AG04450 (cell line): Measurements from ENCODE around the gene LYRM1. TPM values are rescaled to one million over a fixed set of nuclear protein-coding genes. Genes with fewer than 3 reads are reported as not detected.

ENCODE experiments used
- CTCF ChIA-PET: fragments of 300-600, 350-600 bp; formaldehyde crosslinking; extraction: SDS; loops from one replicate; lab custom pipeline; 2022; ENCODE audit warnings: antibody characterized with exemption, inconsistent platforms; lab: Charles Lee
- POLR2A ChIA-PET: fragments of 350-600 bp; formaldehyde crosslinking; extraction: SDS; loops from one replicate; lab custom pipeline; 2021; ENCODE audit warnings: antibody characterized with exemption, inconsistent platforms; lab: Yijun Ruan, JAX
- DNase-seq: peaks from one replicate; pipeline ENCODE4 v3.0.0-alpha.2; 2011; ENCODE audit warnings: low read depth, low spot score
- H3K27ac ChIP-seq: one replicate; pipeline ENCODE4 v1.5.1; 2012; ENCODE audit warnings: low read depth, low read length, control low read depth
- H3K27me3 ChIP-seq: one replicate; pipeline ENCODE4 v1.6.0; 2012; ENCODE audit warnings: low read length; ENCODE audit not compliant: control insufficient read depth, insufficient read depth
- H3K4me3 ChIP-seq: 2 replicates; pipeline ENCODE4 v1.5.1; 2011; ENCODE audit warnings: mild to moderate bottlenecking, low read depth, low read length, control low read depth
- H3K9me3 ChIP-seq: 2 replicates; pipeline ENCODE4 v1.5.1; 2012; ENCODE audit warnings: low read length; ENCODE audit not compliant: control insufficient read depth, insufficient read depth
- polyA plus RNA-seq: library from polyadenylated mRNA; depleted of rRNA; stranded (reverse); fragments of >200 nt; gene quantifications from 2 replicates; pipeline ENCODE4 v1.2.3, GENCODE V29; 2011
- TF ChIP-seq, protein P1 (sequence below): IDR thresholded peaks from 2 replicates; pipeline ENCODE4 v1.5.1; 2011; ENCODE audit warnings: low read depth, low read length, control low read depth, inconsistent platforms

Gene LYRM1
- polyA plus RNA-seq, 1 experiment = 41.1 TPM

DNA sequence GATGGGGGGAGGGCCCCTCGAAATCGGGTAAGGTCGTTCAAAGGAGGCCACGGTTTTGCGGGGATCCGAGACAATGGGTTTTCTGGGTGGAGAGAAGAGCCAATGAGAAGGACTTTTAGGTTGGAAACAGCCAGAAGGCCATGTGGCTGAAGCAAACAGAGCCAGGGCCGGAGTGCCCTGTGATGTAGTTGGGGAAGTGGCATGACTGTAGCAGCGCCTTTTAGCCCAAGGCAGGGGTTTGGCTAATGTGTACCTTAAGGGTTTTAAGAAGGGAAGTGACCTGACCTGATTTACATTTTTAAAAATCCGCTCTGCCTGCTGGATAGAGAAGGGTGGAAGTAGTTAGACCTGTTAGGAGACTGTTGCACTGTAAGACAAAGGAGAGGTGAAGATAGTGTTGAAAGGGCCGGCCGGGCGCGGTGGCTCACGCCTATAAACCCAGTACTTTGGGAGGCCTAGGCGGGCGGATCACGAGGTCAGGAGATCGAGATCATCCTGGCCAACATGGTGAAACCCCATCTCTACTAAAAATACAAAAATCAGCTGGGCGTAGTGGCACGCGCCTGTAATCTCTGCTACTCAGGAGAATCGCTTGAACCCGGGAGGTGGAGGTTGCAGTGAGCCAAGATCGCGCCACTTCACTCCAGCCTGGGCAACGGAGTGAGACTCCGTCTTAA, 1.0 kb downstream of the LYRM1 start:
- POLR2A ChIA-PET = no interaction called here
- CTCF ChIA-PET = no interaction called here

DNA sequence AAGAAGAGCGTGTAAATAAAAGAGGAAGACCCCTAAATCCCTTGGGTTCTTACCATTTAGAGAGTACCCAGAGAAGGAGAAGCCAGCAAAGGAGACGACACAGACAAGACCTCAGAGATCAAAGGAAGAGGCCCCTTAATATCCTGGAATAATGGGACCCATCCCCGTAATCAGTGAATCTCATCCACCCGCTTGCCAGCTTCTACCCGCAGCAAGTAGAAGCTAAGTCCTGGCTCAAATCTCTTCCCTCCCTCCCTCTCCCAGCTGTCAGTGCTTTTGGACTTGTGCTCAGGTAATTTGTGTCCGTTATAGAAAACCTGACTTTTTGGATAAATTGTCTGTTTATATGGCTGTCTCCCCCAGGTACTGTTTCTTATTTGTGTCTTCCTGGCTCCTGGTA, 1.9 kb downstream of the LYRM1 start:
- no peaks in the 10 kb centered on the region for H3K9me3 ChIP-seq
- no peaks in the 10 kb centered on the region for H3K27me3 ChIP-seq
- TF ChIP-seq, protein P1, sequence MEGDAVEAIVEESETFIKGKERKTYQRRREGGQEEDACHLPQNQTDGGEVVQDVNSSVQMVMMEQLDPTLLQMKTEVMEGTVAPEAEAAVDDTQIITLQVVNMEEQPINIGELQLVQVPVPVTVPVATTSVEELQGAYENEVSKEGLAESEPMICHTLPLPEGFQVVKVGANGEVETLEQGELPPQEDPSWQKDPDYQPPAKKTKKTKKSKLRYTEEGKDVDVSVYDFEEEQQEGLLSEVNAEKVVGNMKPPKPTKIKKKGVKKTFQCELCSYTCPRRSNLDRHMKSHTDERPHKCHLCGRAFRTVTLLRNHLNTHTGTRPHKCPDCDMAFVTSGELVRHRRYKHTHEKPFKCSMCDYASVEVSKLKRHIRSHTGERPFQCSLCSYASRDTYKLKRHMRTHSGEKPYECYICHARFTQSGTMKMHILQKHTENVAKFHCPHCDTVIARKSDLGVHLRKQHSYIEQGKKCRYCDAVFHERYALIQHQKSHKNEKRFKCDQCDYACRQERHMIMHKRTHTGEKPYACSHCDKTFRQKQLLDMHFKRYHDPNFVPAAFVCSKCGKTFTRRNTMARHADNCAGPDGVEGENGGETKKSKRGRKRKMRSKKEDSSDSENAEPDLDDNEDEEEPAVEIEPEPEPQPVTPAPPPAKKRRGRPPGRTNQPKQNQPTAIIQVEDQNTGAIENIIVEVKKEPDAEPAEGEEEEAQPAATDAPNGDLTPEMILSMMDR = no peak
- POLR2A ChIA-PET = interaction anchor here (0.6 kb wide), 1 partner anchor 28 kb away, joined by 4 read pairs; no protein-coding TSS in a partner anchor
- H3K4me3 ChIP-seq = no peak overlapping the region
- DNase-seq = no peak
- no peak overlapping the region for H3K27ac ChIP-seq
- CTCF ChIA-PET = no interaction called here

More for the DNA sequence above, 1.0 kb downstream of the LYRM1 start:
- Histone ChIP-seq H3K4me3 (peak overlapping the region; percentile 95), H3K27ac (peak overlapping the region; percentile 99), H3K9me3 (no peaks in the 10 kb centered on the region), H3K27me3 (no peaks in the 10 kb centered on the region)
- TF ChIP-seq, protein P1 = no peak
- DNase-seq = no peak

DNA sequence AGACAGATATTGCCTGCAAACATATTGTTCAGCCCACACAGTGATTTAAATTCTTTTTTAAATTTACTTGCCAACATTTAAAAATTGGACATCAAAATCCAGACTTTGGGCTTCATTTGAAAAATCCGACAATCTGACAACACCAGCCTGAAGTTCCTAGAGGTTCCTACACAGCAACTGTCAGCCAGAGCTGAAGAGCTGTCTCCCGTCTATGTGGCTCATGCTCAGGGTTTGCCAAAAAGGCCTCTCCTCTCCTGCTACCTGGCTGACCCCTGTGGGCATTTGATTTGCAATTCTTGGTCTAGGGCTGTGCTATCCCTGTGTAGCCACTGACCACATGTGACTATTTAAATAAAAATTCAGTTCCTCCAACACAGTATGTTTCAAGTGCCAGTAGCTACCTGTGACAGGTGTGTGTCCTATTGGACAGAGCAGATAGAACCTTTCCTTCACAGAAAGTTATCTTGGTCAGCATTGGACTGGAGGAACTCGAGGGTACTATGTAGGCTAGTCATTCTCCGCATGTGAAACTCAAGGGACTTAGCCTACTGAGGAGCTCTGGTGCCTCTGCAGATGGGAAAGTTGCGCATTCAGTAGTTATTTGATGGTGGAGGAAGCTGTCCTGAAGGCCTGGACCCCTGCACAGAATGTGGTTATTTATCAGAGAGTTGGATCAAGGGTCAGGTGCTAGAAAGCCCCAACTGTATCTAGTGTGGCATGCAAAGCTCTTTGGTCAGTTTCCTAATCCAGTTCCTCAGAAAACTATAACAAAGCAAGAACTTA, 2.7 kb downstream of the LYRM1 start:
- POLR2A ChIA-PET = interaction anchor here (0.6 kb wide), 2 partner anchors 29 to 1533 kb away, joined by 4 to 9 read pairs; no protein-coding TSS in a partner anchor
- Histone ChIP-seq H3K4me3 (no peak overlapping the region), H3K27me3 (no peaks in the 10 kb centered on the region), H3K9me3 (no peaks in the 10 kb centered on the region), H3K27ac (peak overlapping the region; percentile 21)
- no peak for DNase-seq
- TF ChIP-seq, protein P1 = no peak
- CTCF ChIA-PET = interaction anchor here (0.5 to 1.2 kb wide), 3 partner anchors 14 to 97 kb away, joined by 3 to 5 read pairs (median 3); partner anchors contain the start of genes ERI2 and REXO5

DNA sequence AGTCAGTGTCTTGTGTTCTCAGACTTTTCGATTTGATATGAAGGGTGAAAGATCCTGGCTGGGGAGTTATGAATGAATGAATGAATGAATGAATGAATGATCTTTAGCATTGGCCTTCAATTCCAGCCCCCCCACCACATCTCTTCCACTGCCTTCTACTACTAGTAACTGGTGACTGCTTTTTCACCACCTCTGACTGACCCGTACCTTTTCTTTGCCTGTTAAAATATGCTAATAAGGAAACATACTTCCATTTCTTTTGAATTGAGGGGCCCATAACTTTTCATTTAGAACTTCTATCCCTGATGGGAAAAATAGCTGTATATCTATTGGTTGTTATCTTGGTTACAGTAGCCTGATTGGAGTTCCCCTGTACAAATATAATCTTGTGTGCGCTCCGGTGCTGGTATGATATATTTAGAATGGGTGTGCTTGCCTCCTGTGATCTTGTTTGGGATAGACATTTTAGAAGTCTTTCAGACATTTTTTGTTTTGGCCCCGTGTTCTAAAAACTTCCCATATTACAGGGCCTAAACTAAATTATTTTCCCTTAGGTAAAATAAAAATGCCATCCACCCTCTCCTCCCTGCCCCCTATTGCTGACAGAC, 3.4 kb downstream of the LYRM1 start:
- ChIA-PET CTCF (interaction anchor here (1.1 to 1.2 kb wide), 2 partner anchors 53 to 97 kb away, joined by 3 read pairs; partner anchors contain the start of genes ERI2 and REXO5), POLR2A (interaction anchor here (0.6 kb wide), 1 partner anchor 1532 kb away, joined by 9 read pairs; no protein-coding TSS in a partner anchor)
- H3K4me3 ChIP-seq = no peak overlapping the region
- H3K9me3 ChIP-seq = no peaks in the 10 kb centered on the region
- H3K27me3 ChIP-seq = no peaks in the 10 kb centered on the region
- TF ChIP-seq, protein P1 = no peak
- no peak for DNase-seq
- H3K27ac ChIP-seq = peak overlapping the region; percentile 11
